A172 (cell line): Measurements from ENCODE around the gene AMDHD1. TPM values are rescaled to one million over a fixed set of nuclear protein-coding genes. Genes with fewer than 3 reads are reported as not detected.
A peak's percentile ranks its signal among the peaks of the same experiment; 100 is the strongest.

Source experiments
- DNase-seq: peaks from one replicate; pipeline ENCODE4 v3.0.0-alpha.2; 2015; ENCODE audit warnings: low spot score
- total RNA-seq: library from RNA; depleted of rRNA; stranded (reverse); fragments of >200 nt; shearing (Covaris generic); gene quantifications from 2 replicates; pipeline ENCODE4 v1.2.3, GENCODE V29; 2014; rRNA removed

The AMDHD1 gene
- total RNA-seq = 0.65 and 0.79 TPM in 2 replicates

- DNase-seq = peak; percentile 18
These were observed at the start of gene AMDHD1 for GRCh38 chr12:95943330-95943842. Gene AMDHD1 (plus strand): TSS chr12:95943331. CDS start chr12:95943399, 68 bp downstream.

DNA sequence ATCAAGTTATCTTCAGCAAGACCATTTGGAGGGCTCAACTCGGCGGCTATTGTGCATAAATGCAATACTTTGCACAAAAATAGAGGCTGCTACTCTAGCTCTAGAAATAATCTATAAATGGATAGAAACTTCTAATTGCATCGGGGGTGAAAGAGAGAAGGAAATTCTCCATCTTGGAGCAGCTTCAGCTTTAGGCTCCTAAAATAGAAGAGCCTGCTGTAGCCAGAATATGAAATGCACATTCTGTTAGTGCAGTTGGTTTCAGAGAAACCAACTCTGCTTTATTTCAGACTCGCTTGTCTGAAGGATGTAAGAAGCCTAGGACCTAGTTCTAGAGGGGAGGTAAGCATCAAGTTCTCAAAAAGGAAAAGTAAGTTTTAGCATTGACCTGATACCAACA, 46.3 kb upstream of the AMDHD1 start:
- DNase-seq = no peak

GRCh38 chr12:95898081-95898480, 45.0 kb upstream of the AMDHD1 start:
- no peak for DNase-seq

DNA sequence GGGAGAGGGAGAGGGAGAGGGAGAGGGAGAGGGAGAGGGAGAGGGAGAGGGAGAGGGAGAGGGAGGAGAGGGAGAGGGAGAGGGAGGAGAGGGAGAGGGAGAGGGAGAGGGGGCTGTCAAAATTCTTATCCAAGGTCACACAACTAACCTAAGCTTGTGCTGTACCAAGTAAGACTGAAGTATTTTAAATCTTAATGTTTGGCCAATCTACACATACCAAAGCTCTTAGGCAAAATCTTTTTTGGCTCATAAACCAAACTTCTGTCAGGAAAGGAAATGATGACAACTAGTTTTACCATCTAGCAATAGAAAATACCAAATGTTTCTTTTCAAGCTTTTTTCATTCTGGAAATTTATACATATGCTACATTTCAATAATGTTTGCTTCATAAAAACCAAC, 34.6 kb upstream of the AMDHD1 start:
- peak; percentile 8 for DNase-seq

- no peak for DNase-seq
These were observed 33.3 kb upstream of the AMDHD1 start for GRCh38 chr12:95909871-95910270.

DNA sequence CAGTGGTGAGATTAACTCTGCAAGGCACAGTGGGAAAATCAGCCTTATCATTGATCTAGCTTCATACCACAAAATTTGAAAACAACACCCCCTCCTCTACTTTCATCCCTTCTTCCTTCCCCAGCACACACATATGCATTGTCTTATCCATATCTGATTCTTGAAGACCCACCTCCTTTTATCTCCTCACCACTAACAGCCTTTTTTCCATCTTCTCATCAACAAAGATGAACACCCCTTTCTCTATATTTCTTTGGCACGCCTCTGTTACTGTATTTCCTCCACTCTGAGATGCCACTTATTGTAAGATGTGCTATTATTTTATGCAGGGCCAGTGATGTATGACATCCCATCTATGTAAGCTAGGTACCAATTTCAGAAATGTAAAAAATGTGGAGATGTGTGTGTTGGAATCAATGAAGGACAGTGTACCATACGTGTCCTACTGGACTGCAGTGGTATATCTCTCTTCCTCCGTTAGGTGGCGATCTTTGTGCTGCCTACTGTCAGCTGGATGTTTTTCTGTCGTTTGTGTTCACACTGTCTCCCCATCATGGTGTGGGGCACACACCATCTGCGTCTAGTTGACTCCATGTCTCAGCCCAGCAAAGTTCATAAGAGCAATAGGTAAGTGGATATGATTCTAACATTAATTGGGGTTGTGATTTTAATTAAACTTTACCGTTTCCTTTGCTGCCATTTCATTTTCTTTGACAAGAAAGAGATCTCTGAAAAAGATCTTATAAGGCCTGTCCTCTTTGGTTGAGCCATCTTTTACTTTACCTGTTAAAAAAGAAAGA, 24.7 kb upstream of the AMDHD1 start:
- peak; percentile 39 for DNase-seq

- no peak for DNase-seq
These were observed 24.0 kb upstream of the AMDHD1 start for GRCh38 chr12:95919110-95919509.

DNA sequence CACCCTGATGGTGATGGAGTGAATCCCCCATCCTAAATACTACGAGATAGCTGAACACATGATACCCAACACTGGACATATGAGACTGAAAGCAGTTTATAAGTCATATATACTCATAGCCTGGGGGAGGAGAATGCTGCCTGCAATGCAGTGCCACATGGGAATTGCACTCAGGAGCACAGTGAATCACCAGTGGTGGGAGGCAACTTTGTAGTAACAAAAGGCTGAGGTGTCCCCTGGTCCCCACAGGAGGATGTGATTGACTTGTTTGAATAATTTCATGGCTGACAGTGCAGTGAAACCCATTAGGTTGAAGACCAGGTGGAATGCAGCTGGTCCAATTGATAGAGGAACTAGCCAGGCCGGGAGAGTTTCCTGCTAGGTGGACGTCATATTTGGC, 20.9 kb upstream of the AMDHD1 start:
- peak; percentile 2 for DNase-seq

DNA sequence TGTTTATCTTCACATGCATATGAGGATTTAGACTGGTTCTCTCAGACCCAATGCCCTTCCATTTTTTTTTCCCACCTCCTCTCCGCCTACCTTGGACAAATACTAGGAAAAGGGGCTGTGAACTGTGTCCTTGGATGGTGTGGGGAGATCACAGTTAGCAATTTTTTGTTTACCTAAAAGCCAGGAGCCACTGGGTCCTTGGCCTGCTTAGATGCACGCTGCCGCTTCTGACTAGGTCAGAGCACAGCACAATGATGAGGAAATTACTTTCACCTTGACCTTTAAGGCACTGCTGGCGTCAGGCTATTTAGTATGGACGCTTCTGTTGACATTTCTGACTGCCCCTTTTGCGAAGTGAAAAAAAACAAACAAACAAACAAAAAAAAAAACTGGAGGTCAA, 2.6 kb upstream of the AMDHD1 start:
- no peak for DNase-seq

- peak; percentile 3 for DNase-seq
These were observed 1.0 kb upstream of the AMDHD1 start for GRCh38 chr12:95942101-95942523.

- DNase-seq = peak; percentile 75
These were observed 404 bp upstream of the AMDHD1 start, which contains the start of gene CCDC38 for GRCh38 chr12:95942524-95943329. Gene CCDC38 (minus strand): TSS chr12:95942614. CDS start chr12:95936509, 6,105 bp downstream.

DNA sequence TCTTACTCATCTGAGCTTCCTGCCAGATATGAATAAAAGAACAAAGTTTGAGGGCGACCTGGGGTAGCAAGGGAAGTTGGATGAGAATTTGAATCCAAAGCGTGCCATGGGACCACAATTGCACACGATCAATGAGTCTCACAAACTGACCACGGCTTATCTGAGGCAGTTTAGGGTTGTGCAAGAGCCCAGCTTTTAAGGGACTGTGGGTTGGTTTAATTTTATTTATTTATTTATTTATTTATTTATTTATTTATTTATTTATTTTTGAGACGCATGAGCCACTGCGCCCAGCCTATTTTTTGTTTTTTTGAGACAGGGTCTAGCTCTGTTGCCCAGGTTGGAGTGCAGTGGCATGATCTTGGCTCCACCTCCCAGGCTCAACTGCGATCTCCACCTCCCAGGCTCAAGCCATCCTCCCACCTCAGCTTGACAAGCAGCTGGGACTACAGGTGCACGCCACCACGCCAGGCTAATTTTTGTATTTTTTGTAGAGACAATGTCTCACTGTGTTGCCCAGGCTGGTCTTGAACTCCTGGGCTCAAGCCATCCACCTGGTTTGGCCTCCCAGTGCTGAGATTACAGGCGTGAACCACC, 1.1 kb downstream of the AMDHD1 start:
- DNase-seq = no peak

GRCh38 chr12:95949477-95950206, 6.5 kb downstream of the AMDHD1 start:
- DNase-seq = no peak

- DNase-seq = no peak
These were observed 8.4 kb downstream of the AMDHD1 start for GRCh38 chr12:95951515-95951914.

DNA sequence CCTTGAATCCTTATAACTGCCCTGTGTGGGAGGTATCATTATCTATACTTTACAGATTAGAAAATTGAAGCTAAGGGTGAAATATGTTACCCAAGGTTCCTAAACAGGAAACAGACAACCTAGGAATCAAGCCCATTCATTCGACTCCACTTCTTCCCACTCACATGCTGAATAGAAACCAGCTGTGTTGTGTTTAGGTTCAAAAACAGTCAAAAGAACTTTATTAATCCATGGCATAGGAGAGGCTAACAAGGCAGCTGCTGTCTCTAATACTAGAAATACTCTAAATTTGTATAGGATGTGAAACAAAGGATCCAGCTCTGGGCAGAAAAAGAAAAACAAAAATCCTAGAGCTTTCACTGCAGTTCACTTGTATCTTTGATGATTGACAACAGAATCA, 9.9 kb downstream of the AMDHD1 start:
- DNase-seq = no peak

- DNase-seq = no peak
These were observed 12.5 kb downstream of the AMDHD1 start for GRCh38 chr12:95955549-95956159.

DNA sequence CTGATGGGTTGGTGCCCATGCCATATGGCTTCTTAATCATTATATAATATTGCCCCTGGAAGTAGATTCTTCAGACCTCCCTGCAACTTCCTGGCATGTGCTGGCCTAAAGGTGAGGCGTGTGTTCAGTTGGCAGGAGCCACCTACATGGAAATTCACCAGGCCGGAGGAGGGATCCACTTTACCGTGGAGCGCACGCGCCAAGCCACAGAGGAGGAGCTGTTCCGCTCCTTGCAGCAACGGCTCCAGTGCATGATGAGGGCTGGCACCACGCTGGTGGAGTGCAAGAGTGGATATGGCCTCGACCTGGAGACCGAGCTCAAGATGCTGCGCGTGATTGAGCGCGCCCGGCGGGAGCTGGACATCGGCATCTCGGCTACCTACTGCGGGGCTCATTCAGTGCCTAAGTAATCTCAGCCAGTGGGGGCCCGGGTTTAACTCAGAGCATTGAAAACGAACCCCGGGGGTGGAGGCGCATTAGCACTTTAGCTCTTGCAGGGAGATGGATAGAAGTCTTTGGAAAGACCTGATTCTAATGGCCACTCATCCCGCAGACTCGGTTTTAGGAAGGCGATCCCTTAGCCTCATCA, 13.5 kb downstream of the AMDHD1 start:
- DNase-seq = no peak

DNA sequence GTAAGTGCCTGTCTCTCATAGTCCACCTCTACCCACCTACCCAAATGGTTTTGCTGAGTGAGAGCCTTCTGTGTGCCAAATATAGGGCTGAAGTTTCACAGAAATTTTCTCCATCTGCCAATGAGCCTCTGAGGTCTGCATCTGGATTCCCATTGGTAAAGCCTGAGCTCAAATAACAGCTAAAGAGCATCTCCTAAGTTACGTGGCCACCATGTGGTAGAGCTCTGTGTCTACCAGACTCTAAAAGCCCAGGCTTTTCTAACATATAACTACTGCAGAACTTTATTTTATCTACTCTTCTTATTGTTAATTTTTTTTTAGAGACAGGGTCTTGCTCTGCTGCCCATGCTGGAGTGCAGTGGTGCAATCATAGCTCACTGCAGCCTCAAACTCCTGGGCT, 16.0 kb downstream of the AMDHD1 start:
- DNase-seq = peak; percentile 13

GRCh38 chr12:95960241-95960640, 17.1 kb downstream of the AMDHD1 start:
- no peak for DNase-seq

- no peak for DNase-seq
These were observed 19.1 kb downstream of the AMDHD1 start for GRCh38 chr12:95962222-95962621.

- no peak for DNase-seq
These were observed 20.0 kb downstream of the AMDHD1 start for GRCh38 chr12:95963096-95963495.
